ENCODE data around the gene ASB7. TPM values are rescaled to one million over a fixed set of nuclear protein-coding genes. Genes with fewer than 3 reads are reported as not detected.
A peak's percentile ranks its signal among the peaks of the same experiment; 100 is the strongest.

Gene ASB7
- total RNA-seq, 1 donor: 13.8 TPM

DNA sequence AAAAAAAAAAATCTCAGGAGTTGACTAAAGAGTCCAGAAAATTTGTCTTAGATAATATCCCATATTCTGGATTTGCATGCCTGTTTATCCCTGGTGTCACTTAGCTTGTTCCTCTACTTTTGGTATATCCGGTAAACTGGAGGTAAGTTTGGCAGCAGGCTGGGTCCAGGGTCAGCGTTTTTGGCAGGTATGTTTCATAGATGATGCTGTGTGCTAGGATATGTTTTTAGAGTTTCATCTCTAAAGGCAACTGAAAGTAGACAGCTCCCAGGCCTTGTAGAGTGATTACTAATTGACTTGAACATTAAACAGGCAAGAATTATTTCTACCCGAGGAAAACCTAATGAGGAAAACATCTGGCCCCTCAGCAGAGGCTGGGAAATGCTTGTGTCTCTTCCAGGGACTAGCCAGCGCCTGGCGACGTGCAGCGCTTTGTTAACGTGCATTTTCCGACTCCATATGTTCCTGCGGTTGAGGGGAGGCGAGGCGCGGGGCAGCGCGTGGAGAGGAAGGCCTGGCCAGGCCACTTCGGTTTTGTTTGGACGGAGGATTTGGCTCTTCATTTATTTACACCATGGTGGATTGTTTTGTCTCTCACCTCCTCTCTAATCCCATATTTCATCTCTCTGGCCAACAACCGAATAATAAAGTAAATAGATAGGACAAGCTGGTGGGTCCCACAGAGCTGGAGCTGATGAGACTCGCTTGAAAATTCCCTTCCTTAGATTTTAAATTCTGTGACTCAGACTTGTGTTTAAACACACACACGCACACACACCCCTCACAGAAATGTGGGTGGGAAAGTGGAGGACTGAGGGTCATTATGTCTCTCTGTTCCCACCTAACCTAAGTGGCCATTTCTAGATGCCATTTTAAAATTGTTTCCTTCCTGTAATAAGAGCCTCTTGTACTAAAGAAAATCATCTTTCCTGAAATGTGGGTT lies 65.3 kb downstream of the ASB7 start:
- TF ChIP-seq, protein P1, sequence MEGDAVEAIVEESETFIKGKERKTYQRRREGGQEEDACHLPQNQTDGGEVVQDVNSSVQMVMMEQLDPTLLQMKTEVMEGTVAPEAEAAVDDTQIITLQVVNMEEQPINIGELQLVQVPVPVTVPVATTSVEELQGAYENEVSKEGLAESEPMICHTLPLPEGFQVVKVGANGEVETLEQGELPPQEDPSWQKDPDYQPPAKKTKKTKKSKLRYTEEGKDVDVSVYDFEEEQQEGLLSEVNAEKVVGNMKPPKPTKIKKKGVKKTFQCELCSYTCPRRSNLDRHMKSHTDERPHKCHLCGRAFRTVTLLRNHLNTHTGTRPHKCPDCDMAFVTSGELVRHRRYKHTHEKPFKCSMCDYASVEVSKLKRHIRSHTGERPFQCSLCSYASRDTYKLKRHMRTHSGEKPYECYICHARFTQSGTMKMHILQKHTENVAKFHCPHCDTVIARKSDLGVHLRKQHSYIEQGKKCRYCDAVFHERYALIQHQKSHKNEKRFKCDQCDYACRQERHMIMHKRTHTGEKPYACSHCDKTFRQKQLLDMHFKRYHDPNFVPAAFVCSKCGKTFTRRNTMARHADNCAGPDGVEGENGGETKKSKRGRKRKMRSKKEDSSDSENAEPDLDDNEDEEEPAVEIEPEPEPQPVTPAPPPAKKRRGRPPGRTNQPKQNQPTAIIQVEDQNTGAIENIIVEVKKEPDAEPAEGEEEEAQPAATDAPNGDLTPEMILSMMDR (IDR thresholded peaks at IDR 0.05; ENCODE audit: insufficient read depth, low read depth, low read length): no peak
- DNase-seq (ENCODE audit: low read depth): peak; percentile 89
- H3K4me3 ChIP-seq (ENCODE audit: low read depth, low read length): no peak overlapping the region

DNA sequence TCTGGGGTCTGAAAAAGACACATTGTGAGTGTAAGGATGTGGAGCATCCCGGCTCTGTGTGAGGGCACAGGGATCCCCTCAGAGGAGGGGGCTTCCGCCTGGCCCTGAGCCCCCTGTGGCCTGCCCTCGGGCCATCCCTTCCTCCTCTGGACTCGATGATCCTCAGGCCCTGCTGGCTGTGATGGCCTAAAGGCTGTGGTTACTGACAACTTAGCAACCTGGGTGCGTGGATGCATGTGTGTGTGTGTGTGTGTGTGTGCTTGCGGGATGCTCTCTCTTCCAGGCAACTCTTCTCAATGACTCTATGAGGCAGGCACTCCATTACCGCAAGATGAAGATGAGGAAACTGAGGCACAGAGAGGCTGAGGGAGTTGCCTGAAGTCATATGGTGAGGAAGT lies 66.0 kb downstream of the ASB7 start:
- TF ChIP-seq, protein P1 (IDR thresholded peaks at IDR 0.05; ENCODE audit: insufficient read depth, low read depth, low read length): no peak
- DNase-seq (ENCODE audit: low read depth): no peak
- no peak overlapping the region for H3K4me3 ChIP-seq (ENCODE audit: low read depth, low read length)

DNA sequence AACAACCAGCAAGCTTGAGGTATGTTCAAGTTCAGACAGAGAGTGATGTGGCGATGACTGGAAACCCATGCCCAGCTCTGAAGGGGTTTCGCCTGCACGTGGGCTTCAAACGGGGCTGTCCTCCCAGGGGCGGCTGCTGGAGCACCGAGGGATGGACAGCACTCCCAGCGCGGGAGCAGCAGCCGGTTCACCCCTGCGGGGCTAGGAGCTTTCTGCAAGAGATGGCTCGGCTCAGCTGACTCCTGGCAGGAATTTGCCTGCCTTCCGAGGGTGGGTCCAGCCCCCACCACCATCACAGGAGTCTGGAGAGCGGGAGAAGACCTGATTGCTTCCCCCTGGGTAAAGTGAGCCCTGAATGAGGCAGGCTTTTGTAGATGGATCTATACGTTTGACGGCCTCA lies 66.9 kb downstream of the ASB7 start:
- no peak for DNase-seq (ENCODE audit: low read depth)
- no peak overlapping the region for H3K4me3 ChIP-seq (ENCODE audit: low read depth, low read length)
- TF ChIP-seq, protein P1 (IDR thresholded peaks at IDR 0.05; ENCODE audit: insufficient read depth, low read depth, low read length): no peak

DNA sequence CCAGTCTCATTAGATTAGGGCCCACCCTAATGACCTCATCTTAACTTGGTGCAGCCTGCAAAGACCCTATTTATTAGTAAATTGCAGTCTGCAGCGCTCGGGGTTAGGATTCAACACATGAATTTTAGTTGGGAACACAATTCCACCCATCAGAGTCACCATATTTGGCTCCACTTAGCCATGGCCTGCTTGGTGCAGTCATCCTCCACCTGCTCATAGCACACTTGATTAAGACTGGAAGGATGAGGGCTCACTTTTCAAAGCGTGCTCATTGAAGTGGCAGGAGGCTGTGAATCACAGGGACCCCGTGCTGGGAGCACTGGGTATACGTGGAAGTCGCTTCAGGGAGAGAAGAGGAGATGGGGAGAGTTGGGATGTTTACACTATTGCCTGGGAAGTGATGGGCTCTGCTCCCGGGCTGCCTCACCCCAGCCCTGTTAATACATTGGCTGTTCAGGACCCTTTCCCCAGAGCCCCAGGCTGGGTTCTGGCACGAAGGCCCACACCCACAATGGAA lies 68.2 kb downstream of the ASB7 start:
- DNase-seq (ENCODE audit: low read depth): no peak
- no peak overlapping the region for H3K4me3 ChIP-seq (ENCODE audit: low read depth, low read length)
- TF ChIP-seq, protein P1 (IDR thresholded peaks at IDR 0.05; ENCODE audit: insufficient read depth, low read depth, low read length): no peak

DNA sequence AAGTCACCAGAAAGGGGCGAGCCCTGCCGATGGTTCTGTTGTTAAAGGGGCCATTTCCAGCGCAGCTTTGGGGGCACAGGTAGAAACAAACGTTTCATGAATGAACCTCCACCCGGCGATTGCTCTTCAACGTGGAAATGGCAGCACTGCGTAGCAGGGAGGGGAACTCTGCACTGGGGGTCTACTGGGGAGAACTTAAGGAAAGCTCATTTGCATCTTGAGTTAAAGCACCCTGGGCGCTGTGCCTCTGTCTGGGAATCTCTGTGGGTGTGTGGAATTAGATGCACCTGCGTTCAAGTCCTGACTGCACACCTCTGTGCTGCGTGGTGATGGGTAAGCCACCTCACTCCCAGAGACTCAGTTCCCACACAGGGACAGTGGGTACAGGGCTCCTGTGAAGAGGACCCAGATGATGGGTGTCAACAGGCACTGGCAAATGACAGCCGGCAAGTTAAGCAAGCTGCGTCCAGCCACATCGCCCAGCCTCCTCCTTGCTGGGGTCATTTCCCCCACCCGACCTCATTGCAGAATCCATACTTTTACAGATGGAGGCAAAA lies 68.8 kb downstream of the ASB7 start:
- TF ChIP-seq, protein P1 (IDR thresholded peaks at IDR 0.05; ENCODE audit: insufficient read depth, low read depth, low read length): no peak
- H3K4me3 ChIP-seq (ENCODE audit: low read depth, low read length): no peak overlapping the region
- no peak for DNase-seq (ENCODE audit: low read depth)

DNA sequence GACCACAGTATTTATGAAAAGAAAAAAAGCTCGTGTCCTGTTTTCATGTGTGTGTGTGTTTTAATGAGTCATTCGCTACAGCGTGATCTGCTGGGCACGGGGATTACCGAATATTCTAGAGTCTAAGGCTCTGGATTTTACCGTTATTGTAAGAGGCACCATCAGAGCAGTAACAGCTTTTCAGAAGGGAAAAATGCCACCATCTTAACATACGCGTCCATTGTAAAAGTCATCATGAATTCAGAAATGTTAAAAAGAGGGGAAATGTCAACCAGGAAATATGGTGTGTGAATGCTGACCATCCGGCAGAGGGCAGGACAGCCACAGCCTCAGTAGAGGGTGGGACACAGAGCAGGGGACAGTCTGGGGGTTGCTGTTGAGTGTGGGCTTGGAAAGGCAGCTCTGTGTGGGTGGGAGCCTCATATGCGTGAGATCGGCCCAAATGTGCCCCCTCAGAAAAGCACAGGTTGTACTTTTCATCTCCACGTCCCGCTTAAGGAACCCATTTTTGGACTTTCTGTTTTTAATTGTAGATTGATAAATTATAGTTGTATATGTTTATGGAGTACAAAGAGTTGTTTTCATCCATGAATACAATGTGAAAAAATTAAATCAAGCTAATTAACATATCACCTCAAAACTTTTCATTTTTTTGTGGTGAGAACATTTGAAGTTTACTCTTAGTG lies 69.6 kb downstream of the ASB7 start:
- TF ChIP-seq, protein P1 (IDR thresholded peaks at IDR 0.05; ENCODE audit: insufficient read depth, low read depth, low read length): peak; percentile 85
- DNase-seq (ENCODE audit: low read depth): peak; percentile 75
- H3K4me3 ChIP-seq (ENCODE audit: low read depth, low read length): peak overlapping the region; percentile 27

All from fibroblast of villous mesenchyme (primary cell).